Occipital lobe (tissue), 2 donors: ENCODE data around the gene TBCCD1. TPM values are rescaled to one million over a fixed set of nuclear protein-coding genes. Genes with fewer than 3 reads are reported as not detected.
A peak's percentile ranks its signal among the peaks of the same experiment; 100 is the strongest.
"Not testable (repeated sequence)": the region's sequence is repeated elsewhere in the genome, so short reads cannot be mapped to it uniquely, and the experiment has no call there.

Source experiments
- DNase-seq: peaks from one replicate; lab custom pipeline; 2025; lab: John Stamatoyannopoulos, UW
- total RNA-seq: library from RNA; depleted of rRNA; stranded (reverse); fragments of >200 nt; gene quantifications from one replicate; pipeline ENCODE4 v1.2.3, GENCODE V29; 2014

Gene TBCCD1
- total RNA-seq, 1 donor from 2014 or later = 37.1 TPM

GRCh38 chr3:186596568-186597287 is 29.6 kb upstream of the TBCCD1 start:
- DNase-seq = no peak

GRCh38 chr3:186594591-186595113 is 27.5 kb upstream of the TBCCD1 start:
- no peak for DNase-seq

- no peak for DNase-seq
Measured at GRCh38 chr3:186593862-186594261, 26.7 kb upstream of the TBCCD1 start.

- no peak for DNase-seq
Measured at GRCh38 chr3:186592682-186593081, 25.5 kb upstream of the TBCCD1 start.

- DNase-seq = no peak
Measured at GRCh38 chr3:186590580-186591295, 23.6 kb upstream of the TBCCD1 start.

GRCh38 chr3:186589856-186590579 is 22.9 kb upstream of the TBCCD1 start:
- DNase-seq = no peak

- DNase-seq = no peak
Measured at GRCh38 chr3:186589121-186589520, 22.0 kb upstream of the TBCCD1 start.

- DNase-seq = no peak
Measured at GRCh38 chr3:186588632-186589031, 21.5 kb upstream of the TBCCD1 start.

GRCh38 chr3:186587183-186587582 is 20.0 kb upstream of the TBCCD1 start:
- DNase-seq = no peak

- DNase-seq = not testable (repeated sequence)
Measured at GRCh38 chr3:186586245-186586644, 19.1 kb upstream of the TBCCD1 start.

GRCh38 chr3:186583831-186584230 is 16.7 kb upstream of the TBCCD1 start:
- DNase-seq = no peak

- no peak for DNase-seq
Measured at GRCh38 chr3:186582541-186582940, 15.4 kb upstream of the TBCCD1 start.

GRCh38 chr3:186580785-186581184 is 13.6 kb upstream of the TBCCD1 start:
- DNase-seq = no peak

- DNase-seq = no peak
Measured at GRCh38 chr3:186577521-186577920, 10.4 kb upstream of the TBCCD1 start.

- no peak for DNase-seq
Measured at GRCh38 chr3:186571644-186572013, 4.5 kb upstream of the TBCCD1 start.

GRCh38 chr3:186570941-186571643 is 4.0 kb upstream of the TBCCD1 start:
- DNase-seq = no peak

- DNase-seq = peak; percentile 99
Measured at GRCh38 chr3:186570096-186570940, 3.2 kb upstream of the TBCCD1 start, which contains the start of gene DNAJB11. DNAJB11 (plus strand) TSS chr3:186570720; CDS start chr3:186570898, 178 bp downstream.

- DNase-seq = no peak
Measured at GRCh38 chr3:186569779-186570095, 2.6 kb upstream of the TBCCD1 start.

GRCh38 chr3:186569361-186569760 is 2.2 kb upstream of the TBCCD1 start:
- DNase-seq = not testable (repeated sequence)

GRCh38 chr3:186566772-186567071 is 417 bp downstream of the TBCCD1 start:
- no peak for DNase-seq

GRCh38 chr3:186564586-186564985 is 2.6 kb downstream of the TBCCD1 start:
- no peak for DNase-seq
